Muscle of leg (tissue), 11 donors: ENCODE data around the gene TEC. TPM values are rescaled to one million over a fixed set of nuclear protein-coding genes. Genes with fewer than 3 reads are reported as not detected.
A peak's percentile ranks its signal among the peaks of the same experiment; 100 is the strongest.

Source experiments
- DNase-seq: peaks from one replicate; pipeline ENCODE4 v3.0.0; 2013
- H3K27ac ChIP-seq: one replicate; pipeline ENCODE4 v1.5.1; 2013; ENCODE audit warnings: mild to moderate bottlenecking, low read length, control low read depth
- H3K27me3 ChIP-seq: one replicate; pipeline ENCODE4 v1.6.1; 2013; ENCODE audit warnings: low read length; ENCODE audit not compliant: control insufficient read depth, insufficient read depth
- H3K36me3 ChIP-seq: one replicate; pipeline ENCODE4 v1.6.1; 2013; ENCODE audit warnings: low read length; ENCODE audit not compliant: control insufficient read depth, insufficient read depth
- H3K4me1 ChIP-seq: one replicate; pipeline ENCODE4 v1.6.1; 2013; ENCODE audit warnings: low read length; ENCODE audit not compliant: control insufficient read depth, insufficient read depth
- H3K4me3 ChIP-seq: one replicate; pipeline ENCODE4 v1.5.1; 2013; ENCODE audit warnings: low read length, control low read depth
- H3K9me3 ChIP-seq: replicated peaks from 2 replicates; pipeline ENCODE4 v1.6.1; 2013; ENCODE audit warnings: low read depth, low read length; ENCODE audit not compliant: control insufficient read depth
- WGBS: methylation state at CpG from one replicate; pipeline ENCODE4 v1.1.5; 2013; ENCODE audit warnings: missing lambda C conversion rate; ENCODE audit not compliant: insufficient coverage; 5-methylcytosine and 5-hydroxymethylcytosine counted together
- polyA plus RNA-seq, 8 donors: library from polyadenylated mRNA; unstranded; fragments of 120-200 nt; gene quantifications; one replicate each; pipeline versions ENCODE4 v1.2.1 to v1.2.3, GENCODE V29; 2013; ENCODE audit warnings: inconsistent platforms in 1 of 8, low replicate concordance in 1 of 8; ENCODE audit not compliant: insufficient read length in 8 of 8, insufficient read depth in 1 of 8
- total RNA-seq: library from RNA; stranded (reverse); fragments of 120-200 nt; gene quantifications from one replicate; pipeline ENCODE4 v1.2.4, GENCODE V29; 2013

The TEC gene
- total and polyA plus RNA-seq, 9 donors, result 0.23 to 1.3 (median 0.57) TPM

DNA sequence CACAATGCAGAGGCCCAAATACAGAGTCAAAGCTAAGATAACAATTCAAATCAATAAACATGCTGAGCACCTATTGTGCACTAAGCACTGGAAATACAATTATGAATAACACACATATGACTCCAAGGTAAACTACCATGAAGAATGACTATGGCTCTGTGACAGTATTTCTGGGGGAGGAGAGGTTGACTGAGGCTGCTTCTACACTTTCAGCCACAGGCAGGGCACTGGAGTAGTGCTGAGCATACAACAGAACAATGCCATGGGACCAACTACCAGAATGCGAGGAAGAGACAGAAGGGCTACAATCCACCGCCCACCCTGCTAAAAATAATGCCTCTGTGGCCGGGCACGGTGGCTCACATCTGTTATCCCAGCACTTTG lies 13.7 kb downstream of the TEC start:
- 93% methylated on average over 2 of the region's 4 CpGs for WGBS
- Histone ChIP-seq H3K4me3 (no peak overlapping the region), H3K9me3 (no peaks in the 10 kb centered on the region), H3K4me1 (no peaks in the 10 kb centered on the region), H3K27me3 (no peaks in the 10 kb centered on the region), H3K27ac (no peak overlapping the region), H3K36me3 (no peaks in the 10 kb centered on the region)
- DNase-seq, result no peak

DNA sequence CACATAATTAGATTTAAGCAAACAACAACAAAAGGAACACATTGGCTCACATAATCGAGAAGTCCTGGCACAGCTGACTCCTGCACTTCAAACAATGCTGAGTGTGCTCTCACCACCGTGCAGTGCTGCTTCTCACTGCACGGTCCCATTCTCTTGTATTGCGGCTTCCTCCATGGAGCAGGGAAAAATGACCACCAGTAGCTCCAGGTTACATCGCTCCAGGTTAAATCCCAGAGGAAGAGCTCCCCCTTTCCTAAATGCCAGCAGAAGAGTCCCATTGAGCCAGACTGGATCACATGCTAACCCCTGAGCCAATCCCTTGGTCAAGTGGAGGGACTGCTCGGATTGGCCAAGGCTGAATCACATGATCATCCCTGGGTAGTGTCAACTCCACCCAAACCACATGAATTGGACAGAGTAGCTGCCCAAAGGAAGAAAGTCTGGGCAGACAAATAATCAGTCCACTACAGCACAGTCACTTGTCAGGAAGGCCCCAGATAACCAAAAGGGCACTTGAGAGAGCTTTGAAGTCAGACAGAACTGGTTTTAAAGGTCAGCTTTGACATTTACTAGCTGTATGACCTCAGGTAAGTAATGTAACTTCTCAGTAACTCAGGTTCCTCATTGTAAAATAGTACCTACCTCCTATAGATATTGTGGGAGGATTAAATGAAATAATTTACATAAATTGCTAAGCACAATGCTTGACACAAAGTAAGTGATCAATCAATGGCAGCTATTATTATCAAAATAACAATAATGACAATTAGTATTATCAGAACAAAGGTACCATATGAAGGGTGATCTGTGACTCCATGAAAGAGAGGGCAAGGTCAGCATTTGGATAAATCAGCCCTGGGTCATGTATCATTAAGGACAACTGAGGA lies 14.3 kb downstream of the TEC start:
- Histone ChIP-seq H3K4me1 (no peaks in the 10 kb centered on the region), H3K9me3 (no peaks in the 10 kb centered on the region), H3K27me3 (no peaks in the 10 kb centered on the region), H3K4me3 (no peak overlapping the region), H3K27ac (no peak overlapping the region), H3K36me3 (no peaks in the 10 kb centered on the region)
- DNase-seq, result no peak
- WGBS, result 91% methylated on average over 6 of the region's 6 CpGs

DNA sequence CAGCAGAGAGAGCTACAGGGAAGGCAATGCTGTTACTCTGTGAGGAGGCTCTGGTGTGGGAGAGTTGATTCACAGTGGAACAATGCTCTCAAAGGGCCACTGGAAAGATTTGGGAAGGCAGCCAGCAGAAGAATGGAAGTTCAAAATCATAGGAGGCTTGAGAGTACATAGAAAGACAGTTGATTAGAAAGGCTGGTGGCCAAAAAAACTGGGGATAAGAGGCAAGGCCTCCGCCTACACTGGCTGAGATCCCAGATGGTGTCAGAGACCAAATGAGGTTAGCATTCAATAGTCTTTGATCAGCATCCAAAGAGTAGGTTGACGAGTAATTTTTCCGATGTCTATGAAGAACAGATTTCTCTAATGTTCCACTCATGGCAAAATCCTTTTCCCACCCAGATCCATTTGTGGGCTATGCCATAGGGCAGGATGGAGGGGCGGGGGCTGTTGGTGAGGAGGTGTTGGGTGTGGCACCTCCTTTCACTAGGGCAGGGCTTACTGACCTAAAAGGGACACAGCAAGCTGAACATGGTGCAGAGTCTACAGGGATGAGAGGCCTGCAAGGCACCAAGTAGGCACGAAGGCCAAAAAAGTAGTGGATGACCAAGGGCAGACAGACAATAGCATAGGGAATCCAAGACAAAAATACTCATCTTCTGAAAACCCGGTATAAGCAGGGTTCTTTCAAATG lies 15.1 kb downstream of the TEC start:
- no peaks in the 10 kb centered on the region for H3K4me1 ChIP-seq
- no peak overlapping the region for H3K4me3 ChIP-seq
- H3K27ac ChIP-seq, result no peak overlapping the region

DNA sequence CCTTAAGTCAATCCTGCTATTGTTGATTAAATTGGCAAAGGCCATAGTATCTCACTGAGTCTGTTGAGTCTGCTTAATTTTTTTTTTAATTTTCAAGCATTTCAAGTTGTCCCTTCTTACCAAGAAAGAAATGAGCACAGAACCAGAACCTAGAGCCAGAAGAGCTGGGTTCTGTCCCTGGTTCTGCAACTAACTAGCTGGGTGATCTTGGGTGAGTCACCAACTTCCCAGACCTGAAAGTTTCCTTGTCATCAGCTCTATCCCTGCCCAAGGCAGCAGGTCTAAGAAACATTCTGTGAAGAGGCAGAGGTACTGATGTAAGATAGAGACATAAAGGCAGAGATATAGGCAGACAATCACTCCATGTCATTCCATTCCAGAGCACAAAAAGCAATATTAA lies 17.3 kb downstream of the TEC start:
- Histone ChIP-seq H3K27me3 (no peaks in the 10 kb centered on the region), H3K36me3 (no peaks in the 10 kb centered on the region), H3K27ac (no peak overlapping the region), H3K4me1 (no peaks in the 10 kb centered on the region), H3K4me3 (no peak overlapping the region), H3K9me3 (no peaks in the 10 kb centered on the region)
- DNase-seq, result no peak

More for the DNA sequence above, 15.1 kb downstream of the TEC start:
- 100% methylated on average over 1 of the region's 6 CpGs for WGBS
- peak; percentile 60 for DNase-seq
- H3K36me3 ChIP-seq, result no peaks in the 10 kb centered on the region
- H3K27me3 ChIP-seq, result no peaks in the 10 kb centered on the region
- no peaks in the 10 kb centered on the region for H3K9me3 ChIP-seq

DNA sequence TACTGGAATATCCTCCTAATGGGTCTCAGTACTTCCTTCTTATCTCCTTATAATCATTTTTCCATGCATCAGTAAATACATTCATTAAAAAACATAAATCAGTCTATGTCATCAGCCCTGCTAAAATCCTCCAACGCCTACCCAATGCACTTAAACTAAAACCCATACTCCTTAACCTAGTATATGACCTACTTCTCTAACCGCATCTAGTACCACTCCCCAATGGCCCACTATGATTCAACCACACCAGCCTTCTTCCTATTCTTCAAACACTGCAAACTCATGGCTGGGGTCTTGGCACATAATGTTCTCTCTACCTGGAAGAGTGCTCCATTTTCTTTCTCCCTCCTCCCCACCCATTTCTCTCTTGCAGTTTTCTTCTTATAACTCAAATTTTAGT lies 18.7 kb downstream of the TEC start:
- H3K27ac ChIP-seq, result no peak overlapping the region
- H3K27me3 ChIP-seq, result no peaks in the 10 kb centered on the region
- no peaks in the 10 kb centered on the region for H3K4me1 ChIP-seq
- no peaks in the 10 kb centered on the region for H3K36me3 ChIP-seq
- 49% methylated on average over 2 of the region's 2 CpGs for WGBS
- H3K9me3 ChIP-seq, result no peaks in the 10 kb centered on the region
- H3K4me3 ChIP-seq, result no peak overlapping the region
- no peak for DNase-seq

DNA sequence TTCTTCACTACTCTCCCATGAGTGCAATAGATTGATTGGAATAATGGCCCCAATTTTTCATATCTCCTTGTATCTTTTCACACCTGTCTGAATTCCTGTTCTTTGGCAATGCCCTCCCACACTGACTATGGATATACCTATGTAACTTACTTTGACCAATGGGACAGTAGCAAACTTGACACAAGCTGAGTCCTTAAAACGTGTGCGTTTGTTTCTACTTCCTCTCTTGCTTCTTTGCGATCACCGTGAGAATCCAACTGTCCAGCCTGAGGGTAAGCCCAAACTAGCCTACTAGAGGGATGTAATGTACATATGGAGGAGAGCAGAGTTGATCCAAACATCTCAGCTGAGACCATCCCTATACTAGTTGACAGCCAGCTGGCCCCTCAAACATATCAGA lies 19.3 kb downstream of the TEC start:
- no CpG with 5 or more reads among the region's 4 CpGs for WGBS
- DNase-seq, result no peak
- H3K27ac ChIP-seq, result no peak overlapping the region
- H3K4me1 ChIP-seq, result no peaks in the 10 kb centered on the region
- H3K4me3 ChIP-seq, result no peak overlapping the region
- H3K36me3 ChIP-seq, result no peaks in the 10 kb centered on the region
- H3K9me3 ChIP-seq, result no peaks in the 10 kb centered on the region
- no peaks in the 10 kb centered on the region for H3K27me3 ChIP-seq

DNA sequence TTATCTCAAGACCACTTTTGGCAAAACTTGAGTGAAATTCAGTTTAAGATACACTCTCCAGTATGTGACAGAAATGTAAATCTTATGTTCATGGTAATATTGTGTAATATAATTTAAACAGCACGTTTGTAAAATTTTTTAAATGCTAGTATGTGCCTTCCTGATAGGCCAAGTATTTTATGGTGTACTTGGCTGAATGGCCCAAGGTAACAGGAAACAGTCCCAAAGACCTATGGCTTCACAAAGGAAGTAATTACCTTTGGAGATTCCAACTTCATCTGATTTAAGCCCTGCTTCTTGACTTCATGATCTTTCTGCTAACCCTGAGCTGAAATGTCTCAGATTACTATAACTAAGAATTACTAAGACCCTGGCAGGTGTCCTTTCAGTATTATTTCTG lies 20.3 kb downstream of the TEC start:
- Histone ChIP-seq H3K4me1 (no peaks in the 10 kb centered on the region), H3K36me3 (no peaks in the 10 kb centered on the region), H3K9me3 (no peaks in the 10 kb centered on the region), H3K27me3 (no peaks in the 10 kb centered on the region), H3K27ac (no peak overlapping the region), H3K4me3 (no peak overlapping the region)
- WGBS, result no CpG with 5 or more reads among the region's 1 CpG
- DNase-seq, result no peak

DNA sequence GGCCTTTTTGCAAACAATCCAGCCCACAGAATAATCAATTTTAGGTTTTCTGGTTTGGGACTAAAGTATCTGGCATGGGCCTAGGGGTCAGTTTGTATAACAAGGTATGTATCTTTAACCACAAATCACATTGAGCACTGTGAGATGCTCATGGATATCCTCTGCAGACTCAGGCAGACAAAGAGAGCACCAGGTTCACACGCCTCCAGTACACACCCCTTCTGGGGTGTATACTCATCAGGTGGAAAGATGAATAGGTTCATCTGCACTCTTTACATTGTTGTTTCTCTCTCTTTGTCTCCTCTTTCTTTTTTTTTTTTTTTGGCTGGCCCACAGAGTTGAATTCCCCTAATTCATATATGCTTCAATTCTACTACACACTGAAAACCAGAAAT lies 21.1 kb downstream of the TEC start:
- WGBS, result no CpG with 5 or more reads among the region's 1 CpG

DNA sequence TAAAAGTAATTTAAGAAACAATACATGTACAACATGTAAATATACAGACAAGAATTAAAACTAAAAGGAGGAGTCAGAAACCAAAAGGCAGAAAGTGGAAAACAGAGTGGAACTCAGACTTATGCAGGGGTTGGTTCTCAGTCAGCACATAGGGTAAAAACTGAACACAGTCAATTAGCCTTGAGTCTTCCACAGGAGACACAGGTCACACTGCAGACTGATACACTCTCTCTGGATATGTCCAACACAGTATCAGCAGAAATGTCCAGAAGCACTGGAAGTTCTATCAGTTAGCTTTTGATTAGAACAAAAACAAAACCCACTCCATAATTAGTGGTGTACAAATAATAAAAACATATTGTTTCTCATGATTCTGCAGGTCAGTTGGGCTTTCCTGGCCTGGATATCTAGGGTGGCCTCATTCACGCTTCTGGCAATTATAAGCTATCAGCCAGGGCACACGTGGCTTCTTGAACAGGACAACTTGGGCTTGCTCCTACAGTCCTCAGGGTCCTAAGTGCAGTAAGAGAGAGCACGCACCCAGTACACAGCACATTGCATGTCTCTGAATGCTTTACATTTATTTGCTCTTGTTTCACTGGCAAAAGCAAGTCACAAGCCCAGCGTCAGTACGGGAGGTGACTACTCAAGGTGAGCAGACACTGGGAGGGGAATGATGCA lies 21.6 kb downstream of the TEC start:
- H3K27ac ChIP-seq, result no peak overlapping the region
- H3K27me3 ChIP-seq, result no peaks in the 10 kb centered on the region
- 75% methylated on average over 3 of the region's 5 CpGs for WGBS
- no peak overlapping the region for H3K4me3 ChIP-seq
- no peaks in the 10 kb centered on the region for H3K9me3 ChIP-seq
- H3K4me1 ChIP-seq, result no peaks in the 10 kb centered on the region
- DNase-seq, result no peak
- H3K36me3 ChIP-seq, result no peaks in the 10 kb centered on the region

More for the DNA sequence above, 21.1 kb downstream of the TEC start:
- Histone ChIP-seq H3K4me1 (no peaks in the 10 kb centered on the region), H3K27me3 (no peaks in the 10 kb centered on the region), H3K9me3 (no peaks in the 10 kb centered on the region), H3K36me3 (no peaks in the 10 kb centered on the region), H3K4me3 (no peak overlapping the region), H3K27ac (no peak overlapping the region)
- no peak for DNase-seq

DNA sequence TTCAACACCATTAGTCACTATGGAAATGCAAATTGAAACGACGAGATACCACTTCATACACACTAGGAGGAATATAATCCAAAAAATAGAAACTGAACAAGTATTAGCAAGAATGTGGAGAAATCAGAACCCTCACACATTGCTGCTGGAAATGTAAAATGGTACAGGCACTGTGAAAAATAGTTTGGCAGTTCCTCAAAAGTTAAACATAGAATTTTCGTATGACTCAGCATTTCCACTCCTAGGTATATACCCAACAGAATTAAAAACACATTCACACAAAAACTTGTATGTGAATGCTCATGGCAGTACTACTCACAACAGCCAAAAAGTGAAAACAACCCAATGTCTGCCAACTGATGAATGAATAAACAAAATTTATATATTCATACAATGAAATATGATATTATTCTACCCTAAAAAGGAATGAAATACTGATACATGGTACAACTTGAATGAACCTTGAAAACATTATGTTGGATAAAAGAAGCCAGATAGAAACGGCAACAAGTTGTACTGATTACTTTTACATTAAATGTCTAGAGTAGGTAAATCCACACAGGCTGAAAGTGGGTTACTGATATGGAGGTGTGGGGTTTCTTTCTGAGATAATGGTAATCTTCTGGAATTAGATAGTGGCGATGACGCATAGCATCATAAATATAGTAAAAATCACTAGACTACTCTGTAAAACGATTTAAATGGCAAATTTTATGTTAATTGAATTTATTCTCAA lies 22.3 kb downstream of the TEC start:
- H3K27ac ChIP-seq, result no peak overlapping the region
- no peaks in the 10 kb centered on the region for H3K36me3 ChIP-seq
- H3K9me3 ChIP-seq, result no peaks in the 10 kb centered on the region
- H3K27me3 ChIP-seq, result no peaks in the 10 kb centered on the region
- no CpG with 5 or more reads among the region's 7 CpGs for WGBS
- no peaks in the 10 kb centered on the region for H3K4me1 ChIP-seq
- DNase-seq, result peak; percentile 25
- no peak overlapping the region for H3K4me3 ChIP-seq
